GM19452 (cell line): ENCODE results near the gene TPM3.
"Not testable (repeated sequence)": the region's sequence is repeated elsewhere in the genome, so short reads cannot be mapped to it uniquely, and the experiment has no call there.

ENCODE experiments used
- ATAC-seq: cut with Tn5 transposase; IDR thresholded peaks from one replicate; pipeline ENCODE4 v1.9.1; 2021; ENCODE audit not compliant: unreplicated experiment

The TPM3 gene

GRCh38 chr1:154191990-154192461, at the start of gene TPM3:
TPM3 (minus strand) TSS chr1:154192100; CDS start chr1:154192018, 82 bp downstream.
- ATAC-seq = no peak

GRCh38 chr1:154240294-154240833, 48.5 kb upstream of the TPM3 start:
- no peak for ATAC-seq

GRCh38 chr1:154239491-154239890, 47.6 kb upstream of the TPM3 start:
- no peak for ATAC-seq

DNA sequence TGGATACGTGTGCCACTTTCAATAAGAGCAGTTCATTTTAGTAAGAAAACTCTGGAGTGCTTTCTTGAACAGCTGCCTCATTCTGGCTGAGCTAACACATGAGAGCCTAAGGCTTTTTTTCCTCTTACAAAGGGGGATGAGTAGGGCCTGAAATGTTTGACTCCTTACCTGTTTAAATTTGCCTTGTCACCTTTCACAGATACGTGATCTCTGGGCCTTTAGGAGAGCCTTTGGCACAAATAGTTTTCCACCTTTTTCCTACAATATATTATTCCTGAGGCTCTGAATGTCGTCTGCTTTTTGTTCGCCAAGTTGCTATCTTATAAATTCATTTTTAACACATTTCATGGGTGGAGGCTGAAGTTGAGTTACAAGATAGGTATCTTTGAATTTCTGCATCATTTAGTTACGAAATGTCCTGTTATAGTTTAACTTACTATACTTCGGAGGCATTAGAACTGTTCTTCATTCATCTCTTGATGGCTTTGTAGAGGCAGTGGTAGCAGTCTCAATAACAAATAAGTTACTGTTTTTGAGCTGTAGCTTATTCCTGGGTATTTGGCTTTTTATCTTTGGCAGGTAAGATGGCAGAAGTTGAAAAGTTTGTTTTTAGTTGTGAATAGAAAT, 46.1 kb upstream of the TPM3 start:
- ATAC-seq = no peak

DNA sequence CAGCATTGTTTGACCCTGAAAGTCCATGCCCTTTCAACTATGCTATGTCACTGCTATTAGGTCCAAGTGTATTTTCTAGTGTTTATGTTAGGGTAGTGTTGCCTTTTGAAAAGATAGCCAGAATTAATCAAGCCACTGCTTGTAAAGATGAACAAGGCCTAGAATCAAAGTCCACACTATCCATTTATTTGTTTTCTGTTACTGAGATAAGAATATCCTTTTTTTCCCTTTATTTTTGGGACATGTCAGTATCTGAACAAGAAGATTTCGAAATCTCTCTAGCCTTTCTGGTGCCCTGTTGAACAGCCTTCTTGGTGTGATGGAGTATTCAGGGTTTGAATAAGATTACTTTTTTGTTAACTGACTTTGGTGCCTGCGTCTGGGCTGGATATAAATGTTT, 45.5 kb upstream of the TPM3 start:
- ATAC-seq = no peak

DNA sequence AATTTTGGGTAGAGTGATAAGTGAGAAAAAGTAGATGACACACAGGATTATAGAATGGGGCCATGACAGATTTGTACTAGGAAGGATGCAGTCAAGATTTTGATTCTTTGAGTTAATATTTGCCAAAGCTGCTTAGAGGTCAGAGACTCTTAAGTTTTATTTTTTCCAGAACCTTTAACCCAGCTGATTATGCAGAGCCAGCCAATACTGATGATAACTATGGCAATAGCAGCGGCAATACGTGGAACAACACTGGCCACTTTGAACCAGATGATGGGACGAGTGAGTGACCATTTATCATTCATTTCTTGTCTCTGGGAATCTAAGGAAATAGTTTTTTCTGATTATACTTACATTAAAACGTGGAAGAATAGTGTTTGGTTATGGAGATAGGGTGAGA, 45.0 kb upstream of the TPM3 start:
- no peak for ATAC-seq

DNA sequence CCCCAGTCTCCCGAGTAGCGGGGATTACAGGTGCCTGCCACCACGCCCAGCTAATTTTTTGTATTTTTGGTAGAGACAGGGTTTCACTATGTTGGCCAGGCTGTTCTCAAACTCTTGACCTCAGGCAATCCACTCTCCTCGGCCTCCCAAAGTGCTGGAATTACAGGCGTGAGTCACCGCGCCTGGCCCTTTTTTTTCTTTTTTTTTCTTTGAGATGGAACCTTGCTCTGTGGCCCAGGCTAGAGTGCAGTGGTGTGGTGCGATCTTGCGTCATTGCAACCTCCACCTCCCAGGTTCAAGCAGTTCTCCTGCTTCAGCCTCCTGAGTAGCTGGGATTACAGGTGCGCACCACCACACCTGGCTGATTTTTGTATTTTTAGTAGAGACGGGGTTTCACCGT, 41.2 kb upstream of the TPM3 start:
- not testable (repeated sequence) for ATAC-seq

GRCh38 chr1:154231112-154231511, 39.2 kb upstream of the TPM3 start:
- ATAC-seq = not testable (repeated sequence)

GRCh38 chr1:154225370-154225769, 33.5 kb upstream of the TPM3 start:
- ATAC-seq = no peak

DNA sequence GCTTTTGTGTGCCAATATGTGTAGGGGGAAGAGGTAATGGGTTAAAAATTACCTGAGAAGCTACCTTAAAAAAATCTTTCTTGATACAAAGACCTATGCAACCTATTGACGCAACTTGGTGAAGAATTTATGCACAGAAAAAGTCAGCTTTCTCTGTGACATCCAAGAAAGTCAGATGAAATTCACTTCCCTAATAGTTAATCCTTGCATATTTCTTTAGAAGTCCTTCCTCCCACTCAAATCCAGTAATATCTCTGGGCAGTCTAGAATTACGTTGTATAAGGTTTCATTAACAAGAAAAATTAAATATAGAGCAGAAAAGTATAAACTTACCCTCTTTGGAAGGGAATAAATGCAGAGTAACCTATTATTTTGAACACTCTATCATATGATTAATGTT, 31.7 kb upstream of the TPM3 start:
- no peak for ATAC-seq

DNA sequence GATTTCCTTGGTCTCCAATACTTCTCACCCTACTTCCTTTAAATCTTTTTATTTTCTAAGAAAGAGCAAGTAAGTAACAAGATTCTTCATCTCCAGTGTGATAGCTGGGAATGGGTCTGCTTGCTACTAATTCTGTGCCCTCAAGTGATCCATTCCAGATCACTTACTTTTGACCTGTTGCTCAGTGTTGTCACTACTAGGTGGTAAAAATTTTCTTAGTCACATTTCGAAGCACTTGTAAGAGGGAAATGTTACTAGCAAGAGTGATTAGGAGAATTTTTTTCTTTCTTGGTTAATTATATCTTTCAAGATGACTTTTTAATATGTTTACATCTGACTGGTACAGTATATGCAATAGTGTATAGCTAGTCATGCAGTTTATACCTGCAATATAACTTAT, 31.0 kb upstream of the TPM3 start:
- ATAC-seq = no peak

DNA sequence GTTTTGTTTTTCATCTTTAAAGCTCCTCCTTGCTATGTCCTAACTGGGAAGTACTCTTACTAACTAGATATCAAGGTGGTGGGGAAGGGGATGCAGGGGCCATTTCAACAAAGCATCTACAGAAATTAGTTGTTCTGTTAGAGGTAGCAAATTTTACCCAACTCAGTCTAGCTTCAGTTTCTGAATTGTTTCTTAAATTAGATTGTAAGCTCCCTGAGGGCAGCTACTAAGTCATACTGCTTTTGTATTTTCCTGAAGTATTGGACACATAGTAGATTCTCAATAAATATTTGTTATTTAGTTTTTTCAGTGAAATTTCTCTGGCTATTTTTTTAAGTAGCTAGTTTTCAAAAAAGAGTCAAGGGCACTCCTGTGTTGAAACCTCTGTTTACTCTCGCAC, 30.6 kb upstream of the TPM3 start:
- no peak for ATAC-seq

DNA sequence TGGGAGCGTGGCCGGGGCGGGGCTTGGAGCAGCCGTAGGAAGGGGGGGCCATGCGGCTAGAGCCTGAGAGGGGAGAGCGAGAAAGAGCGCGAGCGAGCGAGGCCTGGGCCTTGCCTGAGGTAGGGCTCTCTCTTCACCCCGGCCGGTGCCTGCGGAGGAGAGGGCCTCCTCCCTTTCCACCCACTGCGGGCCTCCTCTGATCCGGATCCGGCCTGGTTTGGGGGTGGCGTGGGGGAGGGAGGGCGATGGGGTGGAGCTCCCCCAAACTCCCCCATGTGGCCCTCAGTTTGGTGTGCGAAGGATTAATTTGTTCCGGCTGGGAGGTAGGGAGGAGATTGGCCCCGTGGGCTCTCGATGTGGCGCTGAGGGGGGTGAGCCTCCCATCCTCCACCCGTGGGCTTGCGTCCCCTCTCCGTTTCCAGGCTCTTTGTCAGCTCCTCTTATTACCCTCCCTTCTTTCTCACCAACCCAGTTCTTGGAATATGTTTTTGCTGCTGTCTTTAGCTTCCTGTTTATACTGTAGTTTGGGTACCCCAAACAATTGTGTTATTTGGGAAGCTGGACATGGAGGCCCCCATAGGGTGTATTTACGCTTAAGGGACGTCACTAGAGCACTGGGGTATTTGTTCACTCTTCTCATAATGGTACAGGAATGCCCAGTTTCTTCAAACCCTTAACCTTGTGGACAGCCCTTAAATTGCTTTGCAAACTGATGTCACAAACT, 29.5 kb upstream of the TPM3 start:
- ATAC-seq = peak; percentile 11

DNA sequence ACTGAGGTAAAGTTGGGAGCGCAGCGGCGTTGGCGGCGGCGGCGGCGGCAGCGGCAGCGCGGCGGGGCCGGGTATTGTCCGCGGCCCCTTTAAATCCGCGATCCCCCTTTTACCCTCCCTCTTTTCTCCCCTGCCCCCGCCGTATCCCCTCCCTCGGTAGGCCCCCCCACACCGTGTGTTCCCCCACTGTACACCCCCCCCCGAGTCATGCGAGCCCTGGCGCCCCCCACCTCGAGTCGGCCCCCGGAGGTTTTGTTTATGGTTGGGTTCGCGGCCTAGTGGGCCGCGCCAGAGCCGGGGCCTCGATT, 29.0 kb upstream of the TPM3 start:
- ATAC-seq = no peak

DNA sequence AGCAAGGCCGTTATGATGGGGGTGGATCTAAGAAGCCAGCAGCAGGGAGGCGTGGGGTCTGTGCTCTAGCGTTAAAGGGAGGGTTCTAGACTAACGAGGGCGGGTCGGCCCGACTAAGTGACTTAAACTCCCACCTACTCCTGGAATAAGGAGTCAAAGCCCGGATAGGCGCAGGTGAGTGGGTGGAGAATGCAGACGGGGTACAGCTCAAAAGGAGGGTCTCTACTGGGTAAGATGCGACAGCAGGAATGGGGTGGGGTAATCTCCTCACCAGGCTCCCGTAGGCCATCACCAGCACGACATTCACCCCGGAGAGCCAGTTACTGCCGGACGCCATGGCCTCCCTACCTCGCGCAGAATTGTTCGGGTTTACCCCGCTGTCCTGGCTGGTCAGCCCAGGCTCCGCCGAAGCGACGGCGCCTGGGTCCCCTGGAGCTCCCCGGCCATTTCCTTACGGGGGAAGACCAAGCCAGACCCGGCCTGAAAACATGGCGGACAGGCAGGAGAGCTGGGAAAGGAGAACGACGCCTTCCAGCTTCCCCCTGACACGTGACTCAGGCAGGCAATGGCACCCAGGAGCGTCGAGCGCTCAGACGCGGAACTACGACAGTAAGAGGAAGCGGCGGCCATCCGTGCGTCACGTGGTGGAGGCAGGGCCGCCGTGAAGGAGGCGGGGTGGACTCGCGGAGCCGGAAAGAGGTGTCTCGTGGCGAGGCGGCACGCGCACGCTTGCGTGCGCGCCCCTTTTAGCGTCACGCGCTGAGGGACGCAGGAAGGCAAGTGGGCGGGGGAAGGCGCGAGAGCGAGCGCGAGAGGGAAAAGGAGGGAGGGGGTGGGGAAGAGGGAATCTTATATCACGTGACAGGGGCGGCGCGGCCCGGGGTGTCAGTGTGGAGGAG, 28.4 kb upstream of the TPM3 start, which contains the start of gene UBAP2L:
TSS of gene UBAP2L (plus strand) at position 885 of the 899 bp plus-strand sequence. CDS start 4,169 bp downstream, outside the sequence.
- ATAC-seq = peak; percentile 87

GRCh38 chr1:154219541-154219940, 27.6 kb upstream of the TPM3 start:
- ATAC-seq = no peak

DNA sequence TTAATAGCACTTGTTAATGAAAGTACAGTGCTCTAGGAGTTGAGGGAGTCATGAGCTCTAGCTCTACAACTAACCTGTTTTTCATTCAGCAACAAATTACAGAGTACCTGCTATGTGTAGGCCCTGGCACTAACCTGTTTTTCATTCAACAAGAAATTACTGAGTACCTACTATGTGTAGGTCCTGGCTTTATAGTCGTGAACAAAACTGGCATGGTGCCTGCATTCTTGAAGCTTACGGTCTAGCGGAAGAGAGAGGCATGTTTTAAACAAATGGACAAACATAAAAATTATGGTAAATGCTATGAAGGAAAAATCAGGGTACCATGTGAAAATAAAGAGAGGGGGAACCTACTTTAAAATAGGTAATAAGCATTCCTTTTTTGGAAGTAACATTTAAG, 26.6 kb upstream of the TPM3 start:
- ATAC-seq = no peak

DNA sequence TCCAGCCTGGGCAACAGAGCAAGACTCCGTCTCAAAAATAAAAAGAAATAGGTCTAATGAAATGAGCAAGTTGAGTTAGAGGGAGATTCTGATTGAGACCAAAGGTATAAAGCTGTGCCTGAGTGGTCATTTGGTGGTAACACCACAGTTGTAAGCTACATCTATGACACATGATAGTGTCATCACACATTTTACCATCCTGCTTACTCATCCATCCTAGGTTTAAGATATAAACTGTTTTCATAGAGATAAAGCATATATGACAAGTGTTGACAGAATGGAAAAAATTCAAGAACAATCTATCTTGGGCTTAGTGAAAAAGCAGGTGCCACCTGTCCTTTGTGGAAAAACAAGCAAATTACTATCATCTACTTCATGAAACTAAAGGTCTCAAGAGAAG, 21.4 kb upstream of the TPM3 start:
- no peak for ATAC-seq

- no peak for ATAC-seq
Observed at GRCh38 chr1:154212083-154212482, 20.2 kb upstream of the TPM3 start.

DNA sequence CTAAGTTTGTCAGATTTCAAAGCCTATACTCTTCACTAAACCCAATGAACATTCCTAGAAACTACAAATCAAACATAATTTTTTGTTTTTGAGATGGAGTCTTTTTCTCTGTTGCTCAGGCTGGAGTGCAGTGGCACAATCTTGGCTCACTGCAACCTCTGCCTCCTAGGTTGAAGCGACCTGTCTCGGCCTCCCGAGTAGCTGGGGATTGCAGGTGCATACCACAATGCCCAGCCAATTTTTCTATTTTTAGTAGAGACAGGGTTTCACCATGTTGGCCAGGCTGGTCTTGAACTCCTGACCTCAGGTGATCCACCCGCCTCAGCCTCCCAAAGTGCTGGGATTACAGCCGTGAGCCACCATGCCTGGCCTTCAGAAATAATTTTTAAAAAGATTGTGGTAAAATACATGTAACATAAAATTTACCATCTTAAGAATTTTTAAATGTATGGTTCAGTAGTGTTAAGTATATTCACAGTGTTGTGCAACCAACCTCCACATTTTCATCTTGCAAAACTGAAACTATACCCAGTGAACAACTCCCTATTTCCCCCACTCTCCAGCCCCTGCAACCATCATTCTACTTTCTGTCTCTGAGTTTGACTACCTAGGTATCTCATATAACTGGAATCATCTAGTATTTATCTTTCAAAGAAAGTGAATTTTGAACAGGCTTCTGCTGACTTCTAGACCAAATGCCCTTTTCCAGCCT, 16.9 kb upstream of the TPM3 start:
- ATAC-seq = no peak

- no peak for ATAC-seq
Observed at GRCh38 chr1:154207262-154207661, 15.4 kb upstream of the TPM3 start.
